HG02571 (cell line): ENCODE data around the gene ZNF224.

Source experiments
- ATAC-seq: cut with Tn5 transposase; IDR thresholded peaks from one replicate; pipeline ENCODE4 v1.9.1; 2021; ENCODE audit warnings: mild to moderate bottlenecking, moderate library complexity; ENCODE audit not compliant: unreplicated experiment

Gene ZNF224

DNA sequence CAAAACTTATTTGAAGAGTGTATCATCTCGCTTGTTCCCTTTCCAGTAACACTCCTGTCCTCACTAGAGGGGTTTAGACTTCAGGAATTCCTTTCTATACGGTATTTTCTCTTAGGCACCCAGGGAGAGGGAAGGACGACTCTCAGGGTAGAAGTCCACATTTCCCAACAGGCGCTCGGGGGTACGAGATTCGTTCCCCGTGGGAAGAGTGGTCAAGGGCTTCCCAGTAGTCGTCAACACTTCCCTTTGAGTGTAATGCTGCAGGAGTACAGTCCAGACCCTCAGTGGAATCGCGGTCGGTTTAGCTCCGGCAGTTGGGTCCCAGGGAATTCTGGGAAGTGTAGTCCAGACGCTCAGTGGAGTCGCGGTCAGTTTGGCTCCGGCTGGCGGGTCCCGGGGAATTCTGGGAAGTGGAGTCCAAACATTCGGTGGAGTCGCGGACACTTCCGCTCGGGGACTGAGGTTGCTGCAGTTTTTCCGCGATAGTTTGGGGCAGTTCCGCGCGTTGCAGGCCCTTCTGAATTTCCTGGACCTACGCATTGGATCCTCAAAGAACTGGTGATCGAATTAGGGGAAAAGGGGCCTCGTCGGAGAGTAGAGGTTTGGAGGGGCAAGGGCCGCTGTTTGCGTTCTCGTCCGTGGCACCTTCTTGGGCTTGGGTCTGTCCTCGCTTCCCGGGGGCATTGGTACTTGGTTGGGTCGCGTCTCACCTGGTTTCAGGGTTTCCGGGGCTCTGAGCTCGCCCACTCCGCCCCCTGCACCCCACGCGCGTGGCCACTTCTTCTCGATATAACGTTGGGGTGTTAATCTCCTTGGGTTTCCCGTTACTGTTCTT lies at the start of gene ZNF224:
TSS of gene ZNF224 (plus strand) at position 431 of the 835 bp plus-strand sequence. CDS start 3,513 bp downstream, outside the sequence.
- peak; percentile 83 for ATAC-seq

DNA sequence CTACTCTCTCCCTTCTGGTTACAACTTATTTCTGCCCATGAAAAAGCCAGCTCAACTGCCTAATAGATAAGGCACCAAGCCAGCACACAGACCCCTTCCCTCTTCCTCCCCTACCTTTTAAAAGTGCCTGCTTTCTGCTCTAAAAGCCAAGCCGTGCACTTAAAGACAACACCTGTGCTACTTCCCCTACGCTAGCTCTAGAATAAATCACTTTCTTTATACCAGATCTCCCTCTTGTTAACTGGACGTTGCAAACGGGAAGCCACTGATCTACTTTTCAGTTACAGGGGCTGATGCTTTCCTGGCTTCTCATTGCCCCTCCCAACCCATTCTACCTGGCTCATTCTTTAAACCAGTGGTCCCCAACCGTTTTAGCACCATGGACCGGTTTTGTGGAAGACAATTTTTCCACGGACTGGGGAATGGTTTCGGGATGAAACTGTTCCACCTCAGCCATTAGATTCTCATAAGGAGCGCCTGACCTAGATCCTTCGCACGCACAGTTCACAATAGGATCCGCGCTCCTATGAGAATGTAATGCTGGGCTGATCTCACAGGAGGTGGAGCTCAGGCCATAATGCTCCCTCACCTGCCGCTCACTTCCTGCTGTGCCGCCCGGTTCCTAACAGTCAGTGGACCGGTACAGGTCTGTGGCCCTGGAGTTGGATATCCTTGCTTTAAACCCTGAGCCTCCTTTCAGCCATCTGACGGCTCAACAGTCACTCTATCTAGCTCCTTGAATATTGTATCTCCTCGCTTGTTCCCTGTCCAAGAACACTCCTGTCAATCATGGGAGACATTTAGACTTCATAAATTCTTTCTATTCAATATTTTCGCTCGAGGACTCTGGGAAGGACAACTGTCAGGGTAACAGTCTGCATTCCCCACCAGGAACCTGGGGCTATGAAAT lies 43.2 kb upstream of the ZNF224 start:
- ATAC-seq: no peak

DNA sequence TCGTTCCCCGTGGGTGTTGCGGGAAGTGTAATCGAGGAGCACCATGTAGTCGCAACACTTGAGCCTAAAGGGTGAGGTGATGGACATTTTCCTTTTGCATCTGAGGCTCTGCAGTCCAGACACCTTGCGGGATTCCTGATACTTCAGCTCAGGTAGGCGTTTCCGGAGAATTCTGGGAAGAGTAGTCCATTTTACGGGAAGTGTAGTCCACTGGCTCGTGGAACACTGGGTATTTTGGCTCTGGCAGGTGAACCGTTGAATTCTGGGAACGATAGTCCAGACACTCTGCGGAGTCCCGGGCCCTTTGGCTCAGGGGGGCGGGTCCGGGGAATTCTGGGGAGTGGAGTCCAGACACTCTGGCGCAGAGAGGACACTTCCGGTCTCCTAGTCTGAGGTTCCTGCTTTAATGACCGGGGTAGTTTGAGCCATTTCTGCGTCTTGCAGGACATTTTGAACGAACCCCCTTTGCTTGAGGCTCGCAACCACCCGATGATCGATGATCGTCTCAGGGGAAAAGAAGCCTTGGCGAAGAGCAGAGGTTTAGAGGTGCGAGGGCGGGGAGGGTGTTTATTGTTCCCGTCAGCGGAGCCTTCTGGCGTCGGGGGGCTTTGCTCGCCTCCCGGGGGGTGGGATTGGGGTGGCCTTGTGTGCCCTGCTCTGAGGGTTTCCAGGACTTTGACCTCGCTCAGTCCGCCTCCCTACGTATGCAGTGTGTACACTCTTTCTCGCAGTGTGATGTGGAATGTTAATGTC lies 42.3 kb upstream of the ZNF224 start, which contains the start of gene ZNF223:
TSS of gene ZNF223 (plus strand) at position 387 of the 753 bp plus-strand sequence. CDS start 3,141 bp downstream, outside the sequence.
- peak; percentile 65 for ATAC-seq

DNA sequence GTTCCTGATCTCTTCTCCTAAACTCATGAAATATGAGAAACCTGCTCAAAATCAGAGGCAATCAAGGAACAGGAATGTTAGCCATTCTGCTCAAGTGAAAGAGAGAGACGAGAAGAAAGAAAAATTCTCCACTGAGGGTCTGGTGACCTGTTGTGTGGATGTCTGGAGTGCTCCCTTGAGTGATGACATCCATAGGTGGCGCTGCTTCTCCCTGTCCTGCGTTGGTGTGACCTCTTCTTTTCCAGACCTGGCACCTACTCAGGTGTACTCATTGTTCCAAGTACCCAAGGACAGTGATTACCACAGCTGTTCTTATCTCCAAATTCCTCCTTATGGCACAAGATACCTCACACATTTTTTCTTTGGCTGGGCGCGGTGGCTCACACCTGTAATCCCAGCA lies 38.3 kb upstream of the ZNF224 start:
- ATAC-seq: no peak

DNA sequence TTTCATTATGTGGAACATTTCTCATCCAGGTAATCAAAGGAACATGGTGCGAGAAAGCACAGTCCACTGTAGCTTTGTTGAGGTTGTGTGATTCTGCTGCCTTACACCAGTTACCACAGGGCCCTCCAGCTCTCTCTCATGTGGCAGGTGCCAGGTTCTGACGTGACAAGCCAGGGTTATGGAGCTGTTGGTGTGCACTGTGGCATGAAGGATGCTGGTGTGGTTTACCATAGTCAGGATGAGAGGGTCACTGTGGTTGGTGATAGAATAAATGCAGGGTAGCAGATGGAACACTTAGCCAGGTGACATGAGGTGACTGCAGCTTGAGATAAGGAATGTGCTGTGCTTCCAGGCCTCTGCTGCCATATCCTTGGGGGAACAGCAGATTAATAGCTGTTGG lies 34.9 kb upstream of the ZNF224 start:
- no peak for ATAC-seq

DNA sequence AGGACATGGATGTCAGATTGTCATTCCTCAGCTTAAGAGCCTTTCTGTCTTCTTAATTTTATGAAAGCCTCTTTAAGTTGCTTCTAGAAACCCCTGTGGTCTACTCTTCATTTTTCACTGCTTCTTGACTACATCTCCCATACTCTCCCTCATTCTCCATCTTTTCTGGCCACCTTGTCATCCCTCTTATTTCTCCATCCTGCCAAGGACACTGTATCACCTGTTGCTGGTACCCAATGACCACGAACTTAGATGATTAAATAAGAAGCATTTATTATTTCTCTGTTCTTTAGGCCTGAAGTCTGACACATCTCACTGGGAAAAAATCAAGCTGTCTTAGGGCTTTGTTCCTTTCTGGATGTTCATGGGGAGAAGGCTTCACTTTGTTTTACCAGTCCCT lies 33.1 kb upstream of the ZNF224 start:
- no peak for ATAC-seq

DNA sequence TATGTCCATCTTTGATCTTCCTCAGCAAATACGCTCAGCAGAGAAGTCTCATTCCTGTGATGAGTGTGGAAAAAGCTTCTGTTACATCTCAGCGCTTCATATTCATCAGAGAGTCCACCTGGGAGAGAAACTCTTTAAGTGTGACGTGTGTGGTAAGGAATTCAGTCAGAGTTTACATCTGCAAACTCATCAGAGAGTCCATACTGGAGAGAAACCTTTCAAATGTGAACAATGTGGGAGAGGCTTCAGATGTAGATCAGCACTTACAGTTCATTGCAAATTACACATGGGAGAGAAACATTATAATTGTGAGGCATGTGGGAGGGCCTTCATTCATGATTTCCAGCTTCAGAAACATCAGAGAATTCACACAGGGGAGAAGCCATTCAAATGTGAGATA lies 27.9 kb upstream of the ZNF224 start:
- no peak for ATAC-seq

DNA sequence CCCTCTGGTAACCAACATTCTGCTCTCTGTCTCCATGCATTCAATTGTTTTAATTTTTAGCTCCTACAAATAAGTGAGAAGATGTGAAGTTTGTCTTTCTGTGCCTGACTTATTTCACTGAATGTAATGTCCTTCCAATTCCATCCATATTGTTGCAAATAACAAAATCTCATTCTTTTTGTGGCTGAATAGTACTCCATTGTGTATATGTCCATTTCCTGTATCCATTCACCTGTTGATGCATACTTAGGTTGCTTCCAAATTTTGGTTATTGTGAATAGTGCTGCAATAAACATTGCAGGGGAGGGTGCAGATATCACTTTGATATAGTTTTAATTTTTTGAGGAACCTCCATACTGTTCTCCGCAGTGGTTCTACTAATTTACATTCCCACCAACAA lies 24.7 kb upstream of the ZNF224 start:
- ATAC-seq: no peak

DNA sequence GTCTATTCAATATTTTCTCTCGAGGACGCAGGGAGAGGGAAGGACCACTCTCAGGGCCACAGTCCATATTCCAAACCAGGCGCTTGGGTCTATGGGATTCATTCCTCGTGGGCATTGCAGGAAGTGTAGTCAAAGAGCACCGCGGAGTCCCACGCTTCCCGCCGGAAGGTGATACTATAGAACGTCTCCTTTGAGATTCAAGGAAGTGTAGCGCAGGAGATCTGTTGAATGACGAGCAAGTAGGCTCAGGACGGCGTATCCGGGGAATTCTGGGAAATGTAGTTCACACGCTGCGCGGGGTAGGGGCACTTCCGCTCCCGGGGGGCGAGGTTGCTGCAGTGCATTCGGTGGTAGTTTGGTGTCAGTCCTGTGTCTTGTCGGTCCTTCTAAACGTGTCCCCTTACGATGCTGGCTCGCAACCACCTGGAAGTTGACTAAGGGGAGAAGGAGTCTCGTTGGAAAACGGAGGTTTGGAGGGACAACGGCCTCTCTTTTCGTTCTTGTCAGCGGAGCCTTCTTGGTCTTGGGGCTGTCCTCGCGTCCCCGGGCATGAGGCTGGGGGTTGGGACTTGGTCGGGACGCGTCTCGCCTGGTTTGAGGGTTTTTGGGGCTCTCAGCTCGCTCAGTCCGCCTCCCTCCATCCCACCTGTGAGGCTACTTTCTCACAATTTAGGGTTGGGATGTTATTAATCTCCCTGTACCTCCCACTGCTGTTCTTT lies 22.2 kb upstream of the ZNF224 start, which contains the start of gene ZNF284:
TSS of gene ZNF284 (plus strand) at position 336 of the 719 bp plus-strand sequence. CDS start 4,231 bp downstream, outside the sequence.
- peak; percentile 91 for ATAC-seq

DNA sequence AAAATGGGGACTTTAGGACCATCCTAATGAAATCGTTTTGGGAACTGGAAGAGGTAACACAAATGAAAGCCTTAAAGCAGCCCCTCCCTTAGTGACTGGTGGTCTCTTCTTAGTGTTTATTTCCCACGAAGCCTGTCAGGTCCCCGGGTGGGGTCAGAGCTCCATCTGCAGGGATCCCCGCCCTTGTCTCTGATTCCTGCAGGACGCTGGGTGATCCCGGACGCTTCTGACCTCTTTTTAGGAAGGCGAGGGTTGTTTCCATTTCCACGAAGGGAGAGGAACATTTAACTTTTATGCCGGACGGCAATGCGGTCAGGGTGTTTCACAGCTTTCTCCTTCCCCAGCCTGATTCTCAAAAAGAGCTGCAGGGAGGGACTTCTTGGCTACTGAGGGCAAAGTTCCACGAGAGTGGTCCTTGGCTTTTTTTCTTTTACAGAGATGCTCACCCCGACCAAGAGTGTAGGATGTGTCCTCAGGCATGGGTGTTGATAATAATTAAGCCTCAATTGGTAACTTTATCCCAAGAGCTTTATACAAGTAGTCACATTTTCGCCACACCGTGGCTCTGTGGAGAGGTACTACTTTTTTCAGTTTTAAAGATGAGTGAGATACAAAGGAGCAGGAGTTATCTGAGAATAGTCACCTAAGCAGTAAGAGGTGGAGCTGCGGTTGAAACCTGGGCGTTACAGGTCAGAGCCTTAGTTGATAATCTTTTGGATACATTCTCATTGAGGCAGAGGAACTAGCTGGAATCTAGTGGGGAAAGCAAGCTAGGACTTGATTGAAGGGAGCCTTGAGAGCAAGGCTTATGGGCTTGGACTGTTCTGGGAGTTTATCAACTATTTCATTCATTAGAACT lies 21.4 kb upstream of the ZNF224 start:
- no peak for ATAC-seq

DNA sequence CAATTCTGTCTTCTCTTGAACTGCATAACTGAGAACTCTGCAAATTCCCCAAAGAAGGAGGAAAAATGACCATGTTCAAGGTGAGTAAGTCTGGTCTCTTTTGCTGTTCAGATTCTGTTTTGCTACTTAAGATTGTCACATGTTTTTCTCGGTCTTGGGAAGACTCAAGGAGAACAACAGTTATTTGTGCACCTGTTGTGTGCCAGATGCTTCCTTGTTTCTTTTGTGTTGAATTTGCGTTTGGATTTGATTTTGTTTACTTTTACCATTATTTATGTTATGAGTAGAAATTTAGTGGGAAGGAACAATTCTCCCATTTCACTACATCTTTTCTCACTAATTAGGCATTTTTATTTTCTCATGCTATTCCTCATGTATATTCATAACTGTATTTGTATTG lies 17.8 kb upstream of the ZNF224 start:
- ATAC-seq: no peak

DNA sequence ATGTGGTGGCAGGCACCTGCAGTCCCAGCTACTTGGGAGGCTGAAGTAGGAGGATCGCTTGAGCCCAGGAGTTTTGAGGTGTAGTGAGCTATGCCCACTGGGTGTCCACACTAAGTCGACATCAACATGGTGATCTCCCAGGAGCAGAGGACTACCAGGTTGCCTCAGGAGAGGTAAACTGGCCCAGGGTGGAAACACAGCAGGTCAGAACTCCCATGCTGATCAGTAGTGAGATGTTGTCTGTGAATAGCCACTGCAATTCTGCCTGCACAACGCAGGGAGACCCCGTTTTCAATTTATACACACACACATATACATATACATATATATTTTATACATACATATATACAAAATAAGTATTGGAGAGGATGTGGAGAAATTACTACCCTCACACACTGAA lies 2.1 kb upstream of the ZNF224 start:
- ATAC-seq: no peak

DNA sequence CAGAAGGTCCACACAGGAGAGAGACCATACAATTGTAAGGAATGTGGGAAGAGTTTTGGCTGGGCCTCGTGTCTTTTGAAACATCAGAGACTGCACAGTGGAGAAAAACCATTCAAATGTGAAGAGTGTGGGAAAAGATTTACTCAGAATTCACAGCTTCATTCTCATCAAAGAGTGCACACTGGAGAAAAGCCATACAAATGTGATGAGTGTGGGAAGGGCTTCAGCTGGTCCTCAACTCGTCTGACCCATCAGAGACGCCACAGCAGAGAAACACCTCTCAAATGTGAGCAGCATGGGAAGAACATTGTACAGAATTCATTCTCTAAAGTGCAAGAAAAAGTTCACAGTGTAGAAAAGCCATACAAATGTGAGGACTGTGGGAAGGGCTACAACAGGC lies 13.6 kb downstream of the ZNF224 start:
- ATAC-seq: no peak

DNA sequence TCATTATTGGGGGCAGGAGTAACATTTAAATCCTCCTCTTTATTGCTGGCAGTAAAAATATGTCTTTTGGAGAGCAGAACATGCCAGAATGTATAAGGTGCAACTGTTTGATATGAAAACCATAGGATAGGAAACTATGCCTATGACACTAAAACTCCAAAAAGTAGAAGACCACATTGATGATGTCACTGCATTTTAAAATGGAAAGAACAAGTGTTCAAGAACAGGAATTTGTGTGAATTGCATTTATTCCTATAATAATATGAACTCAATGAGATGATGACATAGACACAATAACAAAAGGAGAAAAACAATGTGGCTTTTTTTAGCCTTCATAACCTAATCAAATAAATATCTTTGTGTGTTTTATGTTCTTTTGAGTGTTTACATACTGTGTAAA lies 15.3 kb downstream of the ZNF224 start:
- ATAC-seq: no peak

DNA sequence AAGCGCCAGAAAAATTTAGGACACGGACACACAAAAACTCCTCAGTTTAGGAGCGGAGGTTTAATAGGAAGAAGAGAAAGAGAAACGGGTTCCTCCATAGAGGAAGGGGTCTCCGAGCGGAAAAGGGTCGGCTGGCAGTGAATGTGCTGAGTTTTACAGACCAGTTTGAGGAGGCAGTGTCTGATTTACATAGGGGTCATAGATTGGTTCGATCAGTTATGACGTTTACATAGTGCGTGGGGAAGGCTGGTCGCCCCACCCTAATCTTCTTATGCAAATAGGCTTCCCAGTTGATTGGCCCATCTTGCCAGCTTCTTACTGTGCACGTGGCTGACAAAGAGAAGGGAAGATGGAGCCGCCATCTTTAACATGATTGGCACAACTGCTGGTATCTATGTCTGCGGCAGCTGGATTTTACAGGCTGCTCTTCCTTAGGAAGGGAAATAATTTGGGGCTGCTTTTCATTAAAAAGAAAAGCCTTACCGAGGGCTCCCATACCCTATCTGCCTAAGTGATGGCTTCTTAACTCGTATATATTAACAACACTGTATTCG lies 17.8 kb downstream of the ZNF224 start:
- no peak for ATAC-seq

DNA sequence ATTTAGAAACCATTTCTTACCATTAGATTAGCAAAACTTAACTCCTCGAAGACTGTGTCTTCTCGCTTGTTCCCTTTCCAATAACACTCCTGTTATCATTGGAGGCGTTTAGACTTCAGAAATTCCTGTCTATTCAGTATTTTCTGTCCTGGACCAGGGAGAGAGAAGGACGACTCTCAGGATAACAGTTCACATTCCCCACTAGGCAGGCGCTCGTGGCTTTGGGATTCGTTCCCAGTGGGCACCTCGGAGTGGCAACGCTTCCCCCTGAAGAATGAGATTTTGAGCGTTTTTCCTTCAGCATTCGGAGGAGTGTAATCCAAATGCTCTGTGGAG lies 18.6 kb downstream of the ZNF224 start:
- ATAC-seq: no peak

DNA sequence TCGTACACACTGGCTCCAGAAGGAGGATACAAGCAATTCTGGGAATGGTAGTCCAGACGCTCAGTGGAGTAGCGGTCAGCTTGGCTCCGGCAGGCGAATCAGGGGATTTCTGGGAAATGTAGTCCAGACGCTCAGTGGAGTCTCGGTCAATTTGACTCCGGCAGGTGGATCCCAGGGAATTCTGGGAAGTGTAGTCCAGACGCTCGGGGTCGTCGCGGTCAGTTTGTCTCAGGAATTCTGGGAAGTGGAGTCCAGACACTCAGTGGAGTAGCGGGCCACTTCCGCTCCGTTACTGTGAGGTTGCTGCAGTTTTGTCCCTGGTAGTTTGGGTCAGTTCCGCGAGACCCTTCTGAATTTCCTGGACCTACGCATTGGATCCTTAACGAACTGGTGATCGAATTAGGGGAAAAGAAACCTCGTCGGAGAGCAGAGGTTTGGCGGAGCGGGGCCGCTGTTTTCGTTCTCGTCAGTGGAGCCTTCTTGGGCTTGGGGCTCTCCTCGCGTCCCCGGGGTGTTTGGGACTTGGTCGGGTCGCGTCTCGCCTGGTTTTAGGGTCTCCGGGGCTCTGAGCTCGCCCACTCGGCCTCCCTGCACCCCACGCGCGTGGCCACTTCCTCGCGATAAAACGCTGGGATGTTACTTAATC lies 19.1 kb downstream of the ZNF224 start, which contains the start of gene ZNF225:
TSS of gene ZNF225 (plus strand) at position 262 of the 646 bp plus-strand sequence. CDS start 2,429 bp downstream, outside the sequence.
- peak; percentile 92 for ATAC-seq

DNA sequence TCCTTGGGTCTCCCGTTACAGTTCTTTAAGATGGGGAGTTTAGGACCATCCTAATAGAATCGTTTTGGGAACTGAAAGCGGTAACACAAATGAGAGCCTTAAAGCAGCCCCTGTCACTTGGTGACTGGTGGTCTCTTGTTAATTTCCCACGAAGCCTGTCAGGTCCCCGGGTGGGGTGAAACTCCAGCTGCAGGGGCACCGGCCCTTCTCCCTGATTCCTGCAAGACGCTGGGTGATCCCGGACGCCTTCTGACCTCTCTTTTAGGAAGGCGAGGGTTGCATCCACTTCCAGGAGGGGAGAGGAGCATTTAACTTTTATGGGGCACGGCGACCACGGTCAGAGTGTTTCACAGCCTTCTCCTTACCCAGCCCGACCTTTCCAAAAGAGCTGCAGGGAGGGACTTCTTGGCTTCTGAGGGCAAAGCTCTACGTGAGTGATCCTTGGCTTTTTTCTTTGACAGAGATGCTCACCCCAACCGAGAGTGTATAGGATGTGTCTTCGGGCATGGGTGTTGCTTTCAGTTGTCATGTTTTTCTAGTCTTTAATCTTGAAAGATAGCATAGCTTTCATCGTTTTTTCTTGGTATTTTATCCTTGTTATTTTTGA lies 19.7 kb downstream of the ZNF224 start:
- no peak for ATAC-seq
